Activated naive CD4-positive, alpha-beta T cell treated with Interleukin-2 at 50 U/mL for 16 hours (primary cell): ENCODE measurements around the gene KIF16B.

Experiments used
- DNase-seq: peaks from one replicate; pipeline ENCODE4 v3.0.0-alpha.2; 2020

KIF16B gene

GRCh38 chr20:16346956-16347355 is 226.3 kb downstream of the KIF16B start:
- DNase-seq, result no peak

GRCh38 chr20:16337707-16338106 is 235.5 kb downstream of the KIF16B start:
- DNase-seq, result no peak

GRCh38 chr20:16327606-16328005 is 245.6 kb downstream of the KIF16B start:
- no peak for DNase-seq

GRCh38 chr20:16321291-16321690 is 252.0 kb downstream of the KIF16B start:
- no peak for DNase-seq

GRCh38 chr20:16317445-16318362 is 255.5 kb downstream of the KIF16B start:
- DNase-seq, result no peak

DNA sequence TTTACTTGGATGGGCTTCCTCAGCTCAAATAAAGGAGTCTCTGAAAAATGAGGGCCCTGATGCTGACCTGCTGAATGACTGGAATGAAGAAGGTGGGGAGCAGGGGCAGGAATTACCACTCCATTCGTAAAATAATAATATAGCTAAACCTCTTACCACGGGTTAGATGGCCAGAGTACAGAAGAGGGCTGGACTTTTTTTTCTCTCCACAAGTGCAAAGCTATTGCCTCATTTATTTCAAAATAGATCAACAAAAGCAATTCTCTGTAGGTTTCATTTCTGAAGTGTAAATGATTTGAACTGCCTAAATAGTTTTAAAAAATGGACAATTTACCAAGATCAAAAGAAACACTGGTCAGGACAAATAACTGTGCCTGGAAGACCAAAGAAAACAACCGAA is 256.7 kb downstream of the KIF16B start:
- no peak for DNase-seq

DNA sequence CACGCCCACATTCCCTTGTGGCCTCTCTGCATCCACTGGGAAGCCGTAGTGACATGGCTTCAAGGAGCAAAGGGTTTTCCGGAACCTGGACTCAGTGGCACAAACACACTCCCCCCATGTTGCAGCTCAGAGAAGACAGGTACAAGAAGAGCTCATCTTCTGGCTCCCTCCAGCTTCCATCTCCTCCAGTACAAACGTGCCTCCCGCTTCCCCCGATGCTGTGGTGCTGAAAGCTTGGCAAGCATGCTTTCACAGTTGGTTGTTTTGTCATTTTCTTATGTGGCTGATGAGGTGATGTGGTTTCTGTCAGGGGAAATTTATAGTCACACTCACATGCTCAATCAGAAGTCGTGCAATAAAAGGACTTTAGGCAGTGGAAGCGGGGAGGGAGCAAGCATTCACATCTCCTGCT is 258.5 kb downstream of the KIF16B start:
- DNase-seq, result no peak

DNA sequence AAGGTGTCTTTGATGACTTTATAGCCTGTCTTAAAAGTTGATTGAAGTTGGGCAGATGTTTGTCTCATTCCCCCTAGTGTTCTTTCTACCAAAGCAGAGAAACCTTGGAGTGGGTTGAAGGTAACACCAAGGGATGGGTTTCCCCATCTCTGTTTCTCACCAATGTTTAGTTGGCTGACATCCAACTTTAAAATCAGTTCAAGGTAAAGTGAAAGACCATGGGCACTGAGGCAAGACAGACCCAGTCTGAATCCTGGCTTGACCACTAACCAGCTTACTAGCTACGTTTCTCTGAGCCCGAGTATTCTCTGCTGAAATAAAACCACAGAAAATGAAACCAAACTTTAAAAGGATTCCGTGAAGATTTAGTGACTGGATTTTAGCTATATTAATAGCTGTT is 258.9 kb downstream of the KIF16B start:
- no peak for DNase-seq

DNA sequence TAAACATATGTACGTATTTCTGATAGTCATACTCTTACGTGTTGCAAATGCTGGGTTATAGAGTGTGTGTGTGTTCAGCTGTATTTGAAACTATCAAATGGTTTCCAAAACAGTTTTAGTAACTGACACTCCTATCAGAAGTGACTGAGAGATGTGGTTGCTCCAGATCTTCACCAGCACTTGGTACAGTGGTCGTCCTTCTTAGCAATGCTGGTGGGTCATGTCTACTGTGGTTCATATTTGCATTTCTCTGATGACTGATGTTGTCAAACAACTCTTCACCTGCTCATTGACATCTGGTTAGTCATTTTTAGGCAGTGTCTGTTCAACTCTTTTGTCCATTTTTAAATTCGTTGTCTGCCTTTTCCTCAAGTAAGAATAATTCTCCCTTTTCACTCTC is 259.3 kb downstream of the KIF16B start:
- no peak for DNase-seq

DNA sequence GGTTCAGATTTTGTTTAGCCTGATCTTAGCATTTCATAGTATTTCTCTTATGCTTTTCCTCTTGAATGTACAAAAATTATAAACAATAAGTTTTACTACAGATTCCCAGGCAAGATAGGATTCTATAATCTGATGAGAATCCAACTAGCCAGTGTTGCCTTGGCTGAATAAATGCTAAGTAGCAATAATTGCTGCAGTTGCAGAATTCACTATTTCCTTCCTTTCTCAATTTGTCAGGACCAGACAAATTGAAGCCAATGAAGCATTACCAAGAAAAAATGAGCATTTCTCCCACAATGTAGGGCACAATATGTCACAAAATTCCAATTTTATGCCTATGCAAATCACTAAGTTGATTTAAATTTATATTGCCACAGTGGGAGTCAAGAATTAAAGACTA is 260.2 kb downstream of the KIF16B start:
- DNase-seq, result no peak

GRCh38 chr20:16311756-16312155 is 261.5 kb downstream of the KIF16B start:
- DNase-seq, result no peak

DNA sequence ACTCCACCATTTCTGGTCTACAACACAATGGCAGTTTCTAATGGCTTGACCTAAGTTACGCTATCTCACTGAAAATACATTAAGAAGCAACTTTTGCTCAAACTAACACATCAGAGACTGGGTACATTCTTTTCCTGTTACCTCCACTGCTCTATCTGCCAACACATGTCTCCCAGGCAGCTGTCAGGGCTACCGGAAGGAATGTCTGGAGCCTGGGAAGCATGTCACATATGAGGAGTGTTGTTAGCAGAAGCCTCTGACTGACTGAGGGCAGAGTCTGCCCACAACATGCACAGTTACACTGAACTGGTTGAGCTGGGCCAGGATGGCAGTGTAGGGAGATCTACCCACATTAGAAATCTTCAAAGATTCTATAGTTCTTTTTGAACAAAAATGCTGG is 264.5 kb downstream of the KIF16B start:
- no peak for DNase-seq

- no peak for DNase-seq
Measured at GRCh38 chr20:16302818-16303217, 270.4 kb downstream of the KIF16B start.

- no peak for DNase-seq
Measured at GRCh38 chr20:16301986-16302385, 271.3 kb downstream of the KIF16B start.

DNA sequence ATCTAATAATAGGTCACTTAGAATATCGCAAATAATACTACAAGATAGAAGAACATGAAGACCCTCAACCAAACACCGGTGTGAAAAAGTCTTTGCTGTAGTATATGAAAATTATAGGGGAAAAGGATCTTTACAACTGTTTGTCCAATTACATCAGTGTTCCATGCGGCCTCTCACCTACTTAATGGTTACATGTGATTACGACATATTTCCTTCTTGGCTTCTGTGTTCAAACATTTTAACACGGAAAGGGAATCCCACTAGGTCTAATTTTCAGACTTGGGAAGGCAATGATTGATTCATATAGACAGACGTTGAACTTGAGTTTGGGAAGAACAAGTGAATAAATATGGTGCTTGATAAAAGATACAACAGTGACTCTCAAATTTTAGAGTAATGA is 273.4 kb downstream of the KIF16B start:
- DNase-seq, result no peak

DNA sequence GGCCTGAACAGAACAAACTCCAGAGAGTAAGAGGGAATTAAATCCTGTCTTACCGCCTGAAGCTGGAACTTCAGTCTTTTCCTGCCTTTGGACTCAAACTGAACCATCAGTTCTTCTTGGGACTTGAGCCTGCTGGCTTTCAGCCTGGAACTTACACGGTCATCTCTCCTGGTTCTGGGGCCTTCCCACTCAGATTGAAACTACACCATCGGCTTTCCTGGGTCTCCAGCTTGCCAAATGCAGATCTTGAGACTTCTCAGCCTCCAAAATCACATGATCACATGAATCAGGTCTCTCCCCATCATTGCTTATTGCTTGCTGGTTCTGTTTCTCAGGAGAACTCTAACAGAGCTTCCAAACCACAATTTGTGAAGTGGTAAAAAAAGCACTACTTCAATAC is 276.3 kb downstream of the KIF16B start:
- no peak for DNase-seq

DNA sequence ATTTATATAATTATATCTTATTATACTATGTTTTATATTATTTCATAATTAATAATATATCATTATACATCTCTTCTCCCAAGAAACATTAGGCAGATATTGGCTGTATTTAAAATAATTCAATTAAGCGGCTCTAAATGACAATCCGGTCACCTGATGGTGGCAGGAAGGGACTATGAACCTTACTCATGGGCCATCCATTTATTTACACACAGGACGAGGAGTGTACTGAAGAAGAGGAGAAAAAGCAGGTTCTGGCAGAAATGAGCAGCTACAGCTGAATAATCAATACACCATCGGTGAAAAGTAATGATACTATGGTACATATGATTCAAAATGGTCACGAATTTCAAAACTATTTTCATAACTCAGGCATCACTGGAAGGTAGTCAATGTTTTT is 277.7 kb downstream of the KIF16B start:
- no peak for DNase-seq

GRCh38 chr20:16293590-16293989 is 279.7 kb downstream of the KIF16B start:
- no peak for DNase-seq

- no peak for DNase-seq
Measured at GRCh38 chr20:16292226-16292880, 280.9 kb downstream of the KIF16B start.

DNA sequence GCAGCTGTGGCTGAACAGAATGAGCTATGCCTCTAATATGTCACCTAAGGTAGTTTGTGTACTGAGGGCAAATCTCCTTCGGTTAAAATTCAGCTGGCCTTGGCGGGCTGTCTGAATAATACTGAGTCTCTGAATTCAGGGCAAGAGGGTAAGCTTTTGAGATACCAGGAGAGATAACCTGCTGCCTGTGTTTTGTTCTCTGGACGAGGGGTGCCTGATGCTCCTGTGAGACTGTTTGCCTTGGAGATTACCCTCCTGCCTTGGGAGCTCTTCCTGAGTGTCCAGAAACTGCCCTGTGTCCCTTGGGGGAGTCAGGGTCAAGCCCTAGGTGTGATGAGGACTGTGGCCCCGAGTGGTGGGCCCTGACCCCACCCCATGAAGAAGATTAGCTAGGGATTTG is 282.9 kb downstream of the KIF16B start:
- no peak for DNase-seq

- no peak for DNase-seq
Measured at GRCh38 chr20:16287776-16288175, 285.5 kb downstream of the KIF16B start.

DNA sequence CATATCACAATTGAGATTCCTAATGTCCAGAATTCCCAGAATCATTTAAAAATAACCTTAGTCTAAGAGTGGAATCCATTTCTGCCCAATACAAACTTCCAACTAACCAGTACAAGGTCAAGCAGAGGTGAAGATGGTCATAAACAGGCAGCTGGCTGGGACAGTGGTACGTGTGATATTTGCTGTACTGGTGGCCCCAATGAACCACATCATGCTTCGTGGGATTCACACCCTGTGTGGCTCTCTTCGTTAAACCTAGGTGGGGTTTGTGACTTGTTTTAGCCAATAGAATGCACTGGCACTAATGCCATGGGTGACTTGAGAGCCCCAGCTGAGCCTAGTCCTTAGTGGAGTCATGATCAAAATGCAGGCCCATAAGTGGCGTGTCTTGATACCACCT is 286.6 kb downstream of the KIF16B start:
- no peak for DNase-seq

DNA sequence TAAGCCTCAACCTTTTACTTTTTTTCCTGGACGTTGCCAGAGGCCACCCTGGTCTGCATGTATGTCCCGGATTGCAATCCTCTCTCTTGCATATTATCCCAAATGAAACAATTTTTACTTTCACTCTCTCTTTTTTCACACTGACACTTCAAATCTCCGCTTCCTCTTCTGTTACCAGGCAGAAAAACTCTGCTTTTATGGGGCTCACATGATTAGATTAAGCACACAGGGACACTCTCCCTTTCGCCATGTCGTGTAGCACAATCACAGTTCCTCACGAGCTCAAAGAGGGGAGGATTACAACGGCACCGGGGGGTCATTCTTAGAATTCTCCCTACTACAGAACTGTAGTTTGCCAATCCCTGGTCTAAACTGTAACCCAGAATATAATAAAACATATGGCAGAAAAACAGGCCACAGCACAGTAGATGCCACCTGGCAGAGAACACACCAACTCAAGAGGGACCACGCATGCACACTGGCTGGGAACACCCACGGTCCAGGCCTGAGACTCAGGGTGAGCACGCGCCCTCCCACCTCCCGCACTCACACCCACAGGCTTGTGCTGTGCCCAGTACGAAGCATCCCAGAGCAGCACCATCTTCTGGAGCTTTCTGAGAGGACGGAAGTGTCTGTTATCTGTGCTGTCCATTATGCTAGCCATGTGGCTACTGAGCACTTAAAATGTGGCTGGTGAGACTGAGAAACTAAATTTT is 288.7 kb downstream of the KIF16B start:
- no peak for DNase-seq

- DNase-seq, result no peak
Measured at GRCh38 chr20:16283978-16284377, 289.3 kb downstream of the KIF16B start.
